Measurements from ENCODE around the gene MSANTD3. TPM values are rescaled to one million over a fixed set of nuclear protein-coding genes. Genes with fewer than 3 reads are reported as not detected.
"Not testable (repeated sequence)": the region's sequence is repeated elsewhere in the genome, so short reads cannot be mapped to it uniquely, and the experiment has no call there.

Gene MSANTD3
- total RNA-seq, 4 donors from 2014 or later, result 39.2 to 48.2 (median 44.3) TPM

DNA sequence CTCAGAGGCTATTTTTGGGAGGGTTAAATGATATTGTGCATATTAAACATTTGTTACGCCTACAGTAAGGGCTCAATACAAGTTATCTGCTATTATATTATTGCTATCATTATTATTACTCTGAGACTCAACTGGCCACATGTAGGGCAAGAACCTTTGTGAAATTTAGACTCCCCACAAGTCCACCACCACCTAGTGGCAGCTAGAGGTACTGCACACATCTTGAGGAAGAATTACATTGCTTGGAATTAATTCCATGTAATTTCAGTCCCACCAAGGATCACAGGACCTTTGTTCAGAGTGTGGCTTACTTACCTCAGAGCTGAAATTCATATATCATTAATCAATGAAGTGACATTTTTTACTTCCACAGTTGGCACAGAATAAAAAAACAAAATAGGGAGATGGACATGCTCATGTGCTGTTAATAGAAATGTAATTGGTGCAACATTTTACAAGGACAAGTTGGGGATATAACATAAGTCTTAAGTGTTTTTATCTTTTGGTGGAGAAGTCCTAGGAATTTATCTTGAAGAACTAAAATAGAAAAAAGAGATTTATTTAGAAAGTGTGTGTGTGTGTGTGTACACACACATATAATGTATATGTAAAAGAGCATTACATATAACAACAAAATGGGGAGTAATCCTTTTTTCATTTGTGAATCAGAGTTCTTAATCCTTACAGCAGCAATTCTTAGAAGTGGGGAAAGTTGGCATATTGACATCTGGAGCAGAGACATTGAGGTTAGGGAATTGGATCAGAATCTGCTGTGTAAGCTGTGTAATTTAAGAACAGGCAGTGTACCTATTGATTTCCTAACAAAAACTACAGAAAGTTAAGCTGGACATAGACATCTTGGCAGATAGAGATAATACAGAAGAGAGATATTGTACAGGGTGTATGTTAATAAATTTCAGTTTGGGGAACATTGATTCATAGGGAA, 11.2 kb downstream of the MSANTD3 start:
- WGBS, 2 donors, result 83 to 96% methylated on average over 1 of the region's 1 CpG
- intact Hi-C loops (cut with DNase I), result no loop called here

DNA sequence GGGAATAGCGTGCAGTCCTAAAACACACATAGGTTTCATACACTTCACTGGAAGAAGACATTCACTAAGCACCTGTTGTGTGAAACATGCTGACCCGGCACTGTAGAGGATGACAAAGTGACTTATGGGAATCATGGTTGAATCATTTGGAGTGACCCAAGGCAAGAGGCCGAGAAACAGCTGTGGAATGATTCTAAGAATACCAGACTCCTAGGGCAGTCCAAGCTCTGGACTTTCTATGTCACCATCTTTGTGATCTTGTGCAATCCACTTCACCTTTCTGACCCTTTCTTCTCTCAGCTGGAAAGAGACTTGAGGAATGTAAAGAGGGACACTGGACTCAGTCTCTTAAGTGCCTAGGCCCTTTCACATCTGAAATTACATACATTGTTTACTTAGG, 13.1 kb downstream of the MSANTD3 start:
- WGBS, 2 donors, result 34 to 57% methylated on average over 3 of the region's 3 CpGs
- DNase-seq, result peak; percentile 21 to 30
- Histone ChIP-seq H3K4me3 (replicated peaks in 1 of 3) (no peak overlapping the region), H3K9me3 (no peaks in the 10 kb centered on the region), H3K27ac (peak overlapping the region in 2 of 3 donors; percentile 51 to 57), H3K4me1 (peaks cover 30 to 38% of the 10 kb centered on the region in 2 donors), H3K36me3 (no peaks in the 10 kb centered on the region), H3K27me3 (no peaks in the 10 kb centered on the region)
- intact Hi-C loops (cut with DNase I), result no loop called here
- TF ChIP-seq, protein P1, sequence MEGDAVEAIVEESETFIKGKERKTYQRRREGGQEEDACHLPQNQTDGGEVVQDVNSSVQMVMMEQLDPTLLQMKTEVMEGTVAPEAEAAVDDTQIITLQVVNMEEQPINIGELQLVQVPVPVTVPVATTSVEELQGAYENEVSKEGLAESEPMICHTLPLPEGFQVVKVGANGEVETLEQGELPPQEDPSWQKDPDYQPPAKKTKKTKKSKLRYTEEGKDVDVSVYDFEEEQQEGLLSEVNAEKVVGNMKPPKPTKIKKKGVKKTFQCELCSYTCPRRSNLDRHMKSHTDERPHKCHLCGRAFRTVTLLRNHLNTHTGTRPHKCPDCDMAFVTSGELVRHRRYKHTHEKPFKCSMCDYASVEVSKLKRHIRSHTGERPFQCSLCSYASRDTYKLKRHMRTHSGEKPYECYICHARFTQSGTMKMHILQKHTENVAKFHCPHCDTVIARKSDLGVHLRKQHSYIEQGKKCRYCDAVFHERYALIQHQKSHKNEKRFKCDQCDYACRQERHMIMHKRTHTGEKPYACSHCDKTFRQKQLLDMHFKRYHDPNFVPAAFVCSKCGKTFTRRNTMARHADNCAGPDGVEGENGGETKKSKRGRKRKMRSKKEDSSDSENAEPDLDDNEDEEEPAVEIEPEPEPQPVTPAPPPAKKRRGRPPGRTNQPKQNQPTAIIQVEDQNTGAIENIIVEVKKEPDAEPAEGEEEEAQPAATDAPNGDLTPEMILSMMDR (IDR thresholded peaks at IDR 0.05), result no peak
- TF ChIP-seq POLR2A (IDR thresholded peaks at IDR 0.05), result no peak

More for the DNA sequence above, 11.2 kb downstream of the MSANTD3 start:
- Histone ChIP-seq H3K27me3 (no peaks in the 10 kb centered on the region), H3K36me3 (no peaks in the 10 kb centered on the region), H3K9me3 (no peaks in the 10 kb centered on the region), H3K27ac (peak overlapping the region in 2 of 3 donors; percentile 77 to 81), H3K4me3 (replicated peaks in 1 of 3) (no peak overlapping the region), H3K4me1 (peaks cover 30 to 38% of the 10 kb centered on the region in 2 donors)
- TF ChIP-seq, protein P1 (IDR thresholded peaks at IDR 0.05), result peak; percentile 72 to 87 (median 80)
- TF ChIP-seq POLR2A (IDR thresholded peaks at IDR 0.05), result no peak
- DNase-seq, result peak; percentile 56 to 71

DNA sequence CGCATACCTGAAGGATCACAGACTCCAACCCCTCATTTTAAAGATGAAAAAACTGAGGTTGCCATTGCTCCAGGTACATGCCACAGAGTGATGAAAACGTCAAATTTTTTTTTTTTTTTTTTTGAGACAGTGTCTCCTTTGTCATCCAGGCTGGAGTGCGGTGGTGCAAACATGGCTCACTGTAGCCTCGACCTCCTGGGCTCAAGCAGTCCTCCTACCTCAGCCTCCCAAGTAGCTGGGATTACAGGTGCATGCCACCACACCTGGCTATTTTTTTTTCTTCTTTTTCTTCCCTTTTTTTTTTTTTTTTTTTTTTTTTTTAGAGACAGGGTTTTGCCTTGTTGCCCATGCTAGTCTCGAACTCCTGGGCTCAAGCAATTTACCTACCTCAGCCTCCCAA, 13.5 kb downstream of the MSANTD3 start:
- Histone ChIP-seq H3K4me1 (peaks cover 27 to 36% of the 10 kb centered on the region in 2 donors), H3K27ac (peak overlapping the region in 1 of 3 donors; percentile 57)
- intact Hi-C loops (cut with DNase I); H3K27me3 ChIP-seq; H3K4me3 ChIP-seq (replicated peaks in 1 of 3); DNase-seq; H3K9me3 ChIP-seq; H3K36me3 ChIP-seq: not testable (repeated sequence)
- 51 to 53% methylated on average over 5 of the region's 5 CpGs for WGBS, 2 donors

DNA sequence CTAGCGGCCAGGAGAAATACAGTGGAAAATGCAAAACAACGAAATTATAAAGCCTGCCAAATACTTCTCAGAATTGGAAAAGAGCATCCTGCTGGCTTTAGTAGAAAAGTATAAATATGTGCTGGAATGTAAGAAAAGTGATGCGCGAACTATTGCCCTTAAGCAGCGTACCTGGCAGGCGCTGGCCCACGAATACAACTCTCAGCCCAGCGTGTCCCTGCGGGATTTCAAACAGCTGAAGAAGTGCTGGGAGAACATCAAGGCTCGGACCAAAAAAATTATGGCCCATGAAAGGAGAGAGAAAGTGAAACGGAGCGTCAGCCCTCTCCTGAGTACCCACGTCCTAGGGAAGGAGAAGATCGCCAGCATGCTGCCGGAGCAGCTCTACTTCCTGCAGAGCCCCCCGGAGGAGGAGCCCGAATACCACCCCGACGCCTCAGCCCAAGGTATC, 15.0 kb downstream of the MSANTD3 start:
- no peak for DNase-seq
- WGBS, 2 donors, result 70 to 75% methylated on average over 19 of the region's 19 CpGs
- no peak for TF ChIP-seq POLR2A (IDR thresholded peaks at IDR 0.05)
- TF ChIP-seq, protein P1 (IDR thresholded peaks at IDR 0.05), result no peak
- Histone ChIP-seq H3K9me3 (no peaks in the 10 kb centered on the region), H3K4me1 (peaks cover 14 to 22% of the 10 kb centered on the region in 2 donors), H3K4me3 (replicated peaks in 1 of 3) (no peak overlapping the region), H3K36me3 (no peaks in the 10 kb centered on the region), H3K27me3 (no peaks in the 10 kb centered on the region), H3K27ac (no peak overlapping the region)
- intact Hi-C loops (cut with DNase I), result no loop called here

DNA sequence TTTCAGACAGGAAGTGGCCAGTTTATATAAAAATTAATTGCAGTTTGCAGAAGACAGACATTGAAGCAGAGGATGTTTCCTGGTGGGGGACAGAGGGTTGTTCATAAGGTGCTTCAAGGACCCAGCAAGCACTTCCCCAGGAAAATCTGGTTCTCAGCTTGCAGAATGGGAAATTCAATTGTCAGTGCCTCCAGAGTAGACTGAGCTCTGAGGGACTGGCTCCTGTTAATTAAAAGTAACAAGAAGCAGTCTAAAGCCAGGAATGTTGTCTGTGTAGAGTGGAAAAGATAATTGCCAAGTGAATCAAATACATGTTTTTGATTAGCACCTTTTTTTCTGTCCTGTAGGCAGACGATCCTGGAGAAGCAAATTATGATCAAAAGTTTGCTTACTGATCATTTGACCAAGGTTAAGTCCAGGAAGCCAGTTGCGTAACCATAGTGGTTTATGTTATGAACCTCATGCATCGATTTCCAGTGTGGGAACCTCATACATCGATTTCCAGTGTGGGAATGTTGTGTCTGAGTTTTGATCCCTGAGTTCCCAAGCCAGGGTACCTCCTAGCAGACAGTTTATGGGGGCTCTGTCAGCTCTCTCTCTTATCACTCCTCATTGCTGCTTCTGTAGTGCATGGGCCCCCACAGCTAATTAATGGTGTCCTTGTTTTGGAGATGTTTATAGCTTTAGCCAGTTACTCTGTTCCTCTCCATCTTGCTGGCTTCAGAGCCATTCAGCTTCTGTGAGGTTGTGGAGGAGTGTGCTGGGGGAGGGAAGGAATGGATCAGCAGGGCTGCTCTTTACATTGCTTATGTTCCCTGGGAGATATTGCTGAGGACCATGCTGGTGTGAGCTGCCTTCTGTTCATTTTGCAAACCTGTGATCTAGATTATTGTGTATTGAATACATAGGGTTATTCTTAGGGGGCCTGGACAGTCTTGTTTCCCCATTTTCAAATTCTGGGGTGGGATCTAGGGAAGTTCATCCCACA, 17.1 kb downstream of the MSANTD3 start:
- 79 to 83% methylated on average over 4 of the region's 4 CpGs for WGBS, 2 donors
- H3K36me3 ChIP-seq, result no peaks in the 10 kb centered on the region
- TF ChIP-seq POLR2A (IDR thresholded peaks at IDR 0.05), result no peak
- TF ChIP-seq, protein P1 (IDR thresholded peaks at IDR 0.05), result no peak
- no peaks in the 10 kb centered on the region for H3K27me3 ChIP-seq
- intact Hi-C loops (cut with DNase I), result no loop called here
- no peak for DNase-seq
- peaks cover 6 to 16% of the 10 kb centered on the region in 2 donors for H3K4me1 ChIP-seq
- H3K9me3 ChIP-seq, result no peaks in the 10 kb centered on the region
- H3K4me3 ChIP-seq (replicated peaks in 1 of 3), result no peak overlapping the region
- no peak overlapping the region for H3K27ac ChIP-seq
